HG03175 (cell line): ENCODE data around the gene ARHGAP9.
"Not testable (repeated sequence)": the region's sequence is repeated elsewhere in the genome, so short reads cannot be mapped to it uniquely, and the experiment has no call there.

ENCODE experiments used
- ATAC-seq: cut with Tn5 transposase; IDR thresholded peaks from one replicate; pipeline ENCODE4 v1.9.1; 2021; ENCODE audit warnings: mild to moderate bottlenecking, moderate library complexity; ENCODE audit not compliant: unreplicated experiment

Gene ARHGAP9

DNA sequence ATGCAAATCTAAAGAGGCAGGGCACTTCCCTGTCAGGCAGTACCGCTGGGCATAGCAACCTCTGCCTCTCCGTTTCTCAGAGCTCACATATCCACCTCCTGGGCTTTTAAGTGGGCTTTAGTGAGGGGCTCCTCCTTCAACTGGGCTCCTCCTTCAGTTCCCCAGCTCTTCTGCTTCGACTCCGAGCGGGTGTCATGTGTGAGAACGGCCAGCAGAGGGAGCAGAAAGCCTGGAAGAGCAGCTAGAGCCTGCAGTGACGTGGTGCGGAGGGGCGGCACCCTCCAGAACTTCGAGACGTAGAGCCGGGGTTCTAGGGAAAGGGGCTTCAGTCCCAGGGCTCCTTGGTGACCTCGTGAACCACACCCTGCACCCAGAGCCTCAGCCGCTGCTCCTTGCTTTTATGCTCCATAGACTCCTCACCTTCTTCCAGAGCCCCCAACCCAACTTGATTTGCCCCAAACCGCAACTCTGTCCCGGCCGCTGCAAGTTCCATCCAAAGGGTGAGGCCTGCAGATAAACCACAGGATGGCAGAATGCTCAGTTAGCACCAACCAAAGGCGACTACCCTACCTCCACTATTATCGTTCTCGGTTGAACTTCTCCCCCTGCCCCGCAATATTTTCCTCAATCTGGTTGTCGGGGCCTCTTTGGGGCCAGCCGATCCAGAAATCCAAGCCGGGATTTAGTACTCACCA, 20.5 kb downstream of the ARHGAP9 start:
- peak; percentile 59 for ATAC-seq

DNA sequence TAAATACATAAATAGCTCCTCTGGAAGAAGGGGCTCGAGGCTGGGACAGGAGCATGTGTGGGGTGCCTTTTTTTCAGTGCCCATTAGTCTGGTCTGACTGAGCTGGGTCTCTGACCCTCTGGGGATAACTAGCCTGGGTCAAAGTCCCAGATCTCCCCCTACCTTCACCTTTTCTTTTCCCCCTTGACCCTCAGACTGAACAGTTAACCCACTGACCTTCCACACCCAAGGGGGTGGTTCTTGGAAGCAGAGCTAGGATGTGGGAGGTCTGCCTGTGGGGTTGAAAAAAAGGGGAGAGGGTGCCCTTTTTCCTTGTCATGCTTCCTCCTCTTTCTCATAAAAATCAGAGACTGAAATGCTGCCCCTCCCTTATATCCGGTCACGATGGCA, 21.0 kb downstream of the ARHGAP9 start:
- ATAC-seq = no peak

DNA sequence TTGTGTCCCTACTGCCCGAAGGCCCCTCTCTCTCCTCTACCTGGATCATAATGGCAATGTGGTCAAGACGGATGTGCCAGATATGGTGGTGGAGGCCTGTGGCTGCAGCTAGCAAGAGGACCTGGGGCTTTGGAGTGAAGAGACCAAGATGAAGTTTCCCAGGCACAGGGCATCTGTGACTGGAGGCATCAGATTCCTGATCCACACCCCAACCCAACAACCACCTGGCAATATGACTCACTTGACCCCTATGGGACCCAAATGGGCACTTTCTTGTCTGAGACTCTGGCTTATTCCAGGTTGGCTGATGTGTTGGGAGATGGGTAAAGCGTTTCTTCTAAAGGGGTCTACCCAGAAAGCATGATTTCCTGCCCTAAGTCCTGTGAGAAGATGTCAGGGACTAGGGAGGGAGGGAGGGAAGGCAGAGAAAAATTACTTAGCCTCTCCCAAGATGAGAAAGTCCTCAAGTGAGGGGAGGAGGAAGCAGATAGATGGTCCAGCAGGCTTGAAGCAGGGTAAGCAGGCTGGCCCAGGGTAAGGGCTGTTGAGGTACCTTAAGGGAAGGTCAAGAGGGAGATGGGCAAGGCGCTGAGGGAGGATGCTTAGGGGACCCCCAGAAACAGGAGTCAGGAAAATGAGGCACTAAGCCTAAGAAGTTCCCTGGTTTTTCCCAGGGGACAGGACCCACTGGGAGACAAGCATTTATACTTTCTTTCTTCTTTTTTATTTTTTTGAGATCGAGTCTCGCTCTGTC, 22.8 kb downstream of the ARHGAP9 start:
- no peak for ATAC-seq

DNA sequence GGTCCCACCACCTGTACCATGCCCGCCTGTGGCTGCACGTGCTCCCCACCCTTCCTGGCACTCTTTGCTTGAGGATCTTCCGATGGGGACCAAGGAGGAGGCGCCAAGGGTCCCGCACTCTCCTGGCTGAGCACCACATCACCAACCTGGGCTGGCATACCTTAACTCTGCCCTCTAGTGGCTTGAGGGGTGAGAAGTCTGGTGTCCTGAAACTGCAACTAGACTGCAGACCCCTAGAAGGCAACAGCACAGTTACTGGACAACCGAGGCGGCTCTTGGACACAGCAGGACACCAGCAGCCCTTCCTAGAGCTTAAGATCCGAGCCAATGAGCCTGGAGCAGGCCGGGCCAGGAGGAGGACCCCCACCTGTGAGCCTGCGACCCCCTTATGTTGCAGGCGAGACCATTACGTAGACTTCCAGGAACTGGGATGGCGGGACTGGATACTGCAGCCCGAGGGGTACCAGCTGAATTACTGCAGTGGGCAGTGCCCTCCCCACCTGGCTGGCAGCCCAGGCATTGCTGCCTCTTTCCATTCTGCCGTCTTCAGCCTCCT, 23.4 kb downstream of the ARHGAP9 start:
- ATAC-seq = no peak

DNA sequence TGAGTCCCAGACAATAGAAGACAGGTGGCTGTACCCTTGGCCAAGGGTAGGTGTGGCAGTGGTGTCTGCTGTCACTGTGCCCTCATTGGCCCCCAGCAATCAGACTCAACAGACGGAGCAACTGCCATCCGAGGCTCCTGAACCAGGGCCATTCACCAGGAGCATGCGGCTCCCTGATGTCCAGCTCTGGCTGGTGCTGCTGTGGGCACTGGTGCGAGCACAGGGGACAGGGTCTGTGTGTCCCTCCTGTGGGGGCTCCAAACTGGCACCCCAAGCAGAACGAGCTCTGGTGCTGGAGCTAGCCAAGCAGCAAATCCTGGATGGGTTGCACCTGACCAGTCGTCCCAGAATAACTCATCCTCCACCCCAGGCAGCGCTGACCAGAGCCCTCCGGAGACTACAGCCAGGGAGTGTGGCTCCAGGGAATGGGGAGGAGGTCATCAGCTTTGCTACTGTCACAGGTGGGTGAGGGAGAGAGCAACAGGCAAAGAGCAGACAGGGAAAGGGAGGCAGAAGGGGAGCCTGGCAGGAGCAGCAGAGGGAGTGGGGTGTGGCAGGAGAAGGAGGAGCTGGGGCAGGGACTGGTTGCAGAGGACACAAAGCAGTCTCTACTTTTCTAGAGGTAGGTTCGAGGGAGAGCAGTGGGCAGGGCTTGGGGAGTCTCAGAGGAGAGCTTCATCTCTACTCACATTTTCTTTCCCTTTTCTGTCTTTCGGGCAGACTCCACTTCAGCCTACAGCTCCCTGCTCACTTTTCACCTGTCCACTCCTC, 24.1 kb downstream of the ARHGAP9 start:
- no peak for ATAC-seq

DNA sequence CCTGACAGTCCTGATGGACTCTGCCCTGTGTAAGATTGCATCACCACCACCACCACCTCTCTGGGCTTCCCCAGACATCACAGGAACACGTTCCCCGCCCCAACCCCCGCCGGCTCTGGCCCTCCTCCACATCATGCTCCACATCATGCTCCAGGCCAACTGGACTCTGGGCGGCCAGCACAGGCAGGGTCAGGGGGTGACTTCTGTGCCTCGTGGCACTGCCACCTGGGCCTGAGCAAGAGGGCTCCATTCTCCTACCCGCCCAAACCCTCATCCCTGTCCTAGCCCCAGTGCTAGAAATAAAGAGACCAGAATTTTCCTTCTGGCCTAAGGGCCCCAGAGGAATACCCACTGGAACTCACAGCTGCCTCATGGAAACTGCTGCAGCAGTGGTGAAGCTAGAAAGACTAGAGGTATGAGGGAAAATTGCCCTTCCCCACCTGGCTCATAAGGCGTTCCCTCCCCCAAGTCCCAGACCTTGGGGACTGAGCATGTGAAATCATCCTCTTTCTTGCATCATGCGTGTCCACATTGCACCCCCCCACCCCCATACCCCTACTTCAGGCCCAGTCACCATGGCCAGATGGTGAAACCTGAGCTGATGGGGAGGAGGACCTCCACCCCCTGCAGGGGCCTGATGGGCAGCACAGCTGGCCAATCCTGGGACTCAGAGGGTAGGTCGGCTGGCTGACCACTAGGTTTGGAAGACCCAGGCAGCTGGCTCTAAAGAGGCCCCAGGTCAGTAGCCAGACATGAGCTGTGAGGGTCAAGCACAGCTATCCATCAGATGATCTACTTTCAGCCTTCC, 24.9 kb downstream of the ARHGAP9 start, which contains the start of gene INHBE:
Gene INHBE (plus strand): TSS at position 742 of the 808 bp plus-strand sequence. CDS start 230 bp downstream, outside the sequence.
- ATAC-seq = no peak

DNA sequence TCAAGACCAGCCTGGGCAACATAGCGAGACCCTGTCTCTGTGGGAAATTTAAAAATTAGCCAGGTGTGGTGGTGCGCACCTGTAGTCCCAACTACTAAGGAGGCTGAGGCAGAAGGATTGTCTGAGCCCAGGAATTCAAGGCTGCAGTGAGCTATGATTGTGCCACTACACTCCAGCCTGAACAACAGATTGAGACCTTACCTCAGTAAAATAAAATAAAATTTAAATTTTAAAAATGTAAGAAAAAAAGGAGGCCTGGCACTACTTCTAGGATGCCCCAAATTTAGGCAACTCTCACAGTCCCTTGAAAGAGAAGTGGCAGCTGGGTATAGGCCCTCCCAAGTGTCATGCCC, 25.5 kb downstream of the ARHGAP9 start:
- ATAC-seq = no peak

DNA sequence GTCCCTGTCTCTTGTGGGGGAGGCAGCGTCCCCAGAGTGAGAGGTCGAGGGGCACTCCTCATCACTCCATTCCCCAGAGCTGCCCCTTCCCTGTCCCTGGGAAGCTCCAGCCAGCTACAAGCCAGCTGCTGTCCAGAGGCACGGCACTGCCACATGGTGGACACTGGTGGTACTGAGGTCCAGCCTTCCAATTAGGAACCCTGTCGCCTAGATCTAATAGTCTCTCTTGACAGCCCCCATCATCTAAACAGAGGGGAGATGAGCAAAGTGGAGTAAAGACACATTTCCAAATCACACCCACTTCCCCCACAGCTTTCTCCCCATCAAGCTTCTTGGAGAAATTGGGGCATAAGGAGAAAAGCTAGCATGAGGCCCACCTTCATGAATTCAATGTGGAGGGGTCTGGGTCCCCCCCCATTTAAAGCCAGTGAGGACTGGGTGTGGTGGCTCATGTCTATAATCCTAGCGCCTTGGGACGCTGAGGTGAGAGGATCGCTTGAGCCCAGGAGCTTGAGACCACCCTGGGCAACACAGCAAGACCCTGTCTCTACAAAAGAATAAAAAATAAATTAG, 26.6 kb downstream of the ARHGAP9 start:
- peak; percentile 62 for ATAC-seq

DNA sequence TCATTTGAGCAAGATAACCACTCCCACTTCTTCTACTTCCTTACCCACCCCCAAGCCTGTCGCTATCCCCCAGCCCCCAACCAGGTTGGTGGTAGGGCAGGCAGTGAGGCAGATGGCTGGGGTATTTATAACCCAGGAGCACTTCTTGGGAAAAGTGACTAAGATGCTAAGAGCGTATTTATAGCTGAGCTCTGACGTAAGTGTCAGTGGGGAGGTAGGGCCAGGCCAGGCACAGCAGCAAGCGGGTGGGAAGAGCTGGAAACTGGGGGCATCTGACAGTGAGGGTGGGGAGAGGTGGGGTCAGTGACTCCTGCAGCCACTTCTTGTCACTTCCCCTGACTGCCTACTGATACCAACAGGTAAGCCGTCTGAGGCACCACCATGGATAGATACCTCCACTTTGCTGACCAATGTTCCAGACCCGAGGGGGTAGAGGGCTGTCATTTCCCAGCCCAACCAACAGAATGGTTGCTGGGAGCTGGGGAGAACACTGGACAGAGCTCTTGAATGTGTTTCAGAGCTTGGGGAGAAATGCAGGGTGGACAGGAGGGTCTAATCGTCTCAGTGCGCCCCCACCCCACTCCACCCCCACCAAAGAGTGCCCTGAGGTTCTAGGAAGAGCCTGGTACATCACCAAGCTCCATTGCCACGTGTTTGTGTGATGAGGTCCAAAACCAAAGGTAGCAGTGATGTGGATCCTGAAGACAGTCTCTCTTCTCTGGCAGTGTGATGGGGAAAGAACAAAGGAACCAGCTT, 27.3 kb downstream of the ARHGAP9 start:
- ATAC-seq = peak; percentile 9

DNA sequence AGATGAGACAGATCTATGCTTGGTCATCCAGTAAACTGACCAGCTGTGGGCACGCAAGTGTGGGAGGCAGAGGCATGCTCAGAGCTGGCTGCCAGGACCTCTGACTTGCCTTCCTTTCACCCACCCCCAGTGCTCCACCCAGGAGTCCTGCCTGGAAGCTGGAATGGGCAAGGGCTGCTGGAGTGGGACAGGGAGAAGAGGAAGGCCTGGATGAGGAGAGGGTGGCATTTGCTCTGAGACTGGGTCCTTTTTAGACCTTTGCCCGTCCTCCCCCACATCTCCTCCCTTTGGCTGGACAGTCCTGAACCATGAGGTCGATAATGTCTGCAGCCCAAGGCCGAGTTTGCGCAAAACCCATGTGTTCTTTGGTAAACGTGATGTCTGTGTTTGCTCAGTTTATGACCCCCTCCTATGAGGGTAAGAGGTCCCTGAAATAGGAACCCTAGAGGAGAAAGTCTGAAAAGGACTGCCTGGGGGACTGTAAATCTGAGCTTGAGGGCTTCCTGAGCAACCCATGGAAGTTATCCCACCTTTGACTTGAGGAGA, 28.4 kb downstream of the ARHGAP9 start:
- no peak for ATAC-seq

DNA sequence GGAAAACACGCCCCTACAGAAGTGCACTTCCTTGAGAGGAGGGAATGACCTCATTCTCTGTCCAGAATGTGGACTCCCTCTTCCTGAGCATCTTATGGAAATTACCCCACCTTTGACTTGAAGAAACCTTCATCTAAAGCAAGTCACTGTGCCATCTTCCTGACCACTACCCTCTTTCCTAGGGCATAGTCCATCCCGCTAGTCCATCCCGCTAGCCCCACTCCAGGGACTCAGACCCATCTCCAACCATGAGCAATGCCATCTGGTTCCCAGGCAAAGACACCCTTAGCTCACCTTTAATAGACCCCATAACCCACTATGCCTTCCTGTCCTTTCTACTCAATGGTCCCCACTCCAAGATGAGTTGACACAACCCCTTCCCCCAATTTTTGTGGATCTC, 29.6 kb downstream of the ARHGAP9 start:
- no peak for ATAC-seq

DNA sequence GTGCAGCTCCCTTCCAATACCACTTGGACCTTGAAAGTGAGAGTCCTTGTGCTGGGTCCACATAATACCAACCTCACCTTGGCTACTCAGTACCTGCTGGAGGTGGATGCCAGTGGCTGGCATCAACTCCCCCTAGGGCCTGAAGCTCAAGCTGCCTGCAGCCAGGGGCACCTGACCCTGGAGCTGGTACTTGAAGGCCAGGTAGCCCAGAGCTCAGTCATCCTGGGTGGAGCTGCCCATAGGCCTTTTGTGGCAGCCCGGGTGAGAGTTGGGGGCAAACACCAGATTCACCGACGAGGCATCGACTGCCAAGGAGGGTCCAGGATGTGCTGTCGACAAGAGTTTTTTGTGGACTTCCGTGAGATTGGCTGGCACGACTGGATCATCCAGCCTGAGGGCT, 30.3 kb downstream of the ARHGAP9 start:
- ATAC-seq = no peak

DNA sequence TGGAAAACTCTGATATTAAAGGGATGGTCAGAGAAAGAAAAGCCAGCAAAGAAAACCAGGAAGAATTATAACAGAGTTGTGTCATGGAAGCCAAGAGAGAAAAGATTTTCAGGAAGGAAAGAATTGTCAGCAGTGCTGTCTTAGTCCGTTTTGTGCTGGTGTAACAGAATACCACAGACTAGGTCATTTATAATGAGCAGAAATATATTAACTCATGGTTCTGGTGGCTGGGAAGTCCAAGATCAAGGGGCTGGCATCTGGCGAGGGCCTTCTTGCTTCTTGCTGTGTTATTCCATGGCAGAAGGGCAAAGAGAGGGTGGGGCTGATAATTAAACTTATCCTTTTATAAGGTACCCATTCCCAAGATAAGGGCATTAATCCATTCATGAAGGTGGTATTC, 31.0 kb downstream of the ARHGAP9 start:
- no peak for ATAC-seq

DNA sequence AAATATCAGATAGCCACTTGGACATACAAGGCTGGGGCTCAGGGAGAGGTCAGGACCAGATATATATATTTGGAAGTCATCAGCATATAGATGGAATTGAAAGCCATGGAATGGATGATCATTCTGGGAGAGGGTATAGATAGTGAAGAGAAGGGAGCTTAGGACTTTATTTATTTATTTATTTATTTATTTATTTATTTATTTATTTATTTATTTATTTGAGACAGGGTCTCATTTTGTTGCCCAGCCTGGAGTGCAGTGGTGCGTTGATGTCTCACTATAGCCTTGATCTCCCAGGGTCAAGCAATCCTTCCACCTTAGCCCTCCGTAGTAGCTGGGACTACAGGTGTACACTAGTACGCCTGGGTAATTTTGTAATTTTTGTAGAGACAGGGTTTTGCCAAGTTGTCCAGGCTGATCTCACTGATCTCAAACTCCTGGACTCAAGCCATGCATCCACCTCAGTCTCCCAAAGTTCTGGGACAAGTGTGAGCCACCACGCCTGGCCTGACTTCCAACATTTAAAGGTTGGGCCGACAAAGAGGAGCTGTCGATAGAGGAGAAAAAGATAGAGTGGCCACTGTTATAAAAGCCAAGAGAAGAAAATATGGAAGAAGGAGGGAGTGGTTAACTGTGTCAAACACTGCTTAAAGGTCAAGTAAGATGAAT, 33.2 kb downstream of the ARHGAP9 start:
- ATAC-seq = no peak

DNA sequence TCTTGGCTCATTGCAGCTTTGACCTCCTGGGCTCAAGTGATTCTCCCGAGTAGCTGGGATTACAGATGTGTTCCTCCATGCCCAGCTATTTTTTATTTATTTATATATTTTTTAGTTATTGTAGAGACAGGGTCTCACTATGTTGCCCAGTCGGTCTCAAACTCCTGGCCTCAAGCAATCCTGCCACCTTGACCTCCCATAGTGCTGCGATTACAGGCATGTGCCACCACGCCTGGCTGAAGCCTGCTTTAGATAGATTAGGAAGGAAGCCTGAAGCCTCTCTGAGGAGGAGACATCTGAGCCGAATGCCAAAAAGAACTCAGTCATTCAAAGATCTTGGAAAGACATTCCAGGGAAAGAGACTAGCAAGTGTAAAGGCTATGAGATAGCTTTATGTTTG, 34.9 kb downstream of the ARHGAP9 start:
- ATAC-seq = no peak

DNA sequence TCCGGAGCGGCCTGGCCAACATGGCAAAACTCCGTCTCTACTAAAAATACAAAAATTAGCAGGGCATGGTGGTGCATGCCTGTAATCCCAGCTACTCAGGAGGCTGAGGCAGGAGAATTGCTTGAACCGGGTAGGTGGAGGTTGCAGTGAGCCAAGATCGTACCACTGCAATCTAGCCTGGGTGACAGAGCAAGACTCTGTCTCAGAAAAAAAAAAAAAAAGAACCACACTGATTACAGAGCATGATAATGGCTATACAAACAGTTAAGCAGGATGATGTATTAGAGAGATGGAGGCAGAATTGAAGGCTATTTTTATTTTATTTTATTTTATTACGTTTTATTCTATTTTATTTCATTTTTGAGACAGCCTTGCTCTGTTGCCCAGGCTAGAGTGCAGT, 35.3 kb downstream of the ARHGAP9 start:
- not testable (repeated sequence) for ATAC-seq

DNA sequence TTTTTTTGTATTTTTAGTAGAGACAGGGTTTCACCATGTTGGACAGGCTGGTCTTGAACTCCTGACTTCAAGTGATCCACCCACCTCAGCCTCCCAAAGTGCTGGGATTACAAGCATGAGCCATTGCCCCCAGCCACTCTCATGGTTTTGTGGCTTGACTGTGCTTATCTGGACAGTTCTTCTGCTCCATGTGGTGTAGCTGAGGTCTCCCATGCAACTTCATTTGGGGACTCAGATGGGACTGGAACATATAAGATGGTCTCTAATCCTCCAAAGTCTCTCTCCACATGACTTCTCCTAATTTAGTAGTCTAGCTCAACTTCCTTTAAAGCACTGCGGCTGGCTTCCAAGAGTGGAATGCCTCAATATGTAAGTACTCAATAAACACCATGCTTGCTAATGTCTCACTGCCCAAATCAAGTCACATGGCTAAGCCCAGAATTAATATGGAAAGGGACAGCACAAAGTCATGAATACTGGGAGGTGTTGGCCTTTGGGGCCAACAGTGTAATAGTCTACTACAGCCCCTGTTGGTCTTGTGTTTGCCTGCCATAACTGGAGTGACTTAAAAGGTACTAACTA, 37.7 kb downstream of the ARHGAP9 start:
- no peak for ATAC-seq

DNA sequence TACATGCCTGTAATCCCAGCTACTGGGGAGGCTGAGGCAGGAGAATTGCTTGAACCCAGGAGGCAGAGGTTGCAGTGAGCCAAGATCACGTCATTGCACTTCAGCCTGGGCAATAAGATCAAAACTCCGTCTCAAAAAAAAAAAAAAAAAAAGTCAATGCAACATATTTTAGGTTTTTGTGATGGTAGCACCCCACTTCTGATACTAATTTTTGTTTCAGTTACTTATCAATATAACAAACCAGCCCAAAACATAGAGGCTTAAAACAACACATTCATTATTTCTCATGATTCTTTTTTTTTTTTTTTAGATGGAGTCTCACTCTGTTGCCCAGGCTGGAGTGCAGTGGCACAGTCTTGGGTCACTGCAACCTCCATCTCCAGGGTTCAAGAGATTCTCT, 38.3 kb downstream of the ARHGAP9 start:
- ATAC-seq = not testable (repeated sequence)
